Measurements from ENCODE around the gene MSH5.
A peak's percentile ranks its signal among the peaks of the same experiment; 100 is the strongest.

Gene MSH5

DNA sequence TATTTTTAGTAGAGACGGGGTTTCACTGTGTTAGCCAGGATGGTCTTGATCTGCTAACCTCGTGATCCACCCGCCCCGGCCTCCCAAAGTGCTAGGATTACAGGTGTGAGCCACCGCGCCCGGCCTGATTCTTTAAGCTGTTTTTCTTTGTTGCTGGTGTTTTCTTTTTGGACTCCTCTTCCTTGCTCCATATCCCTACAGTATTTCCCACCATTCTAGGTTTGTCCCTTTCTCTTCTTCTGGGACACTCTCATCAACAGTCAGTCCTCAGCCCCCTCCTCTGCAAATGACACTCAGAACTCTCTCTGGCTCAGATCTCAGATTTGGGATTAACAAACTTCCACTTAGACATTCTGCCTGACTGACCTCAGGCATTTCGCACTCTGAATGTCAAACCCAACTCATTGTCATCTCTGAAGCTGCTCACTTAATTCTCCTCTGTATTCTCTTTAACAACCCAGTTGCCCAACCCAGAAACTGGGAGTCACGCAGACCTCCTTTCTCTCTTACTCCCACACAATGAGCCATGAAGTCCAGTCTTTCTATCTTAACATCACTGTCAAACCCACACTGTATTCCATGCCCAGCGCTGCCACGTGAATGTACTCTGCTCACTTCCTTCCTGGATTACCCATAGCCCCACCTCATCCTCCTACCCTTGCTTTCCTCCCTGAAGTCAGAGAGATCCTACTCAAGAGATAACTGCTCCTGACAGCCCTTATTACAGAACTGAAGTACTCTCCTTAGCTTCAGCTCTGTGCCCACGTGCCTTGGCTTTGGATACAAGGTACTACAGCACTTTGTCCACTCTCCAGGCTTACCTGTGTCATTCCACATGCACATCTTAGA is 14.1 kb upstream of the MSH5 start:
- H3K9ac ChIP-seq (ENCODE audit: low read depth, low read length, poor library complexity, severe bottlenecking) = peak overlapping the region; percentile 63
- no peaks in the 10 kb centered on the region for H3K9me3 ChIP-seq (ENCODE audit: insufficient read depth, low read depth, low read length)
- no peak overlapping the region for H2AFZ ChIP-seq (ENCODE audit: low read length)
- no peaks in the 10 kb centered on the region for H3K27me3 ChIP-seq (ENCODE audit: insufficient read depth, low read length, poor library complexity, severe bottlenecking)
- H3K9me2 ChIP-seq (replicated peaks; ENCODE audit: low read depth, low read length) = no peaks in the 10 kb centered on the region
- H3K4me1 ChIP-seq (ENCODE audit: insufficient read depth, low read length, poor library complexity, severe bottlenecking) = peaks cover 33% of the 10 kb centered on the region
- H3K4me2 ChIP-seq (ENCODE audit: low read depth, low read length, poor library complexity, severe bottlenecking) = peak overlapping the region; percentile 58
- peaks cover 11% of the 10 kb centered on the region; the same call in 1 of the 2 replicates for H3K36me3 ChIP-seq (ENCODE audit: insufficient read depth, low read length)
- no peak for TF ChIP-seq CTCF (conservative IDR thresholded peaks at IDR 0.05; ENCODE audit: low read length)
- TF ChIP-seq EZH2phosphoT487 (IDR thresholded peaks at IDR 0.05; ENCODE audit: borderline replicate concordance) = no peak
- peaks cover 7% of the 10 kb centered on the region; the same call in 1 of the 2 replicates for H3F3A ChIP-seq (ENCODE audit: low read depth)
- H3K79me2 ChIP-seq (ENCODE audit: insufficient read depth, low read length) = peaks cover 37% of the 10 kb centered on the region
- peaks cover 16% of the 10 kb centered on the region for H4K20me1 ChIP-seq (ENCODE audit: insufficient read depth, low read length, poor library complexity, severe bottlenecking)
- H3K4me3 ChIP-seq (ENCODE audit: low read length, poor library complexity, severe bottlenecking) = peak overlapping the region; percentile 14

DNA sequence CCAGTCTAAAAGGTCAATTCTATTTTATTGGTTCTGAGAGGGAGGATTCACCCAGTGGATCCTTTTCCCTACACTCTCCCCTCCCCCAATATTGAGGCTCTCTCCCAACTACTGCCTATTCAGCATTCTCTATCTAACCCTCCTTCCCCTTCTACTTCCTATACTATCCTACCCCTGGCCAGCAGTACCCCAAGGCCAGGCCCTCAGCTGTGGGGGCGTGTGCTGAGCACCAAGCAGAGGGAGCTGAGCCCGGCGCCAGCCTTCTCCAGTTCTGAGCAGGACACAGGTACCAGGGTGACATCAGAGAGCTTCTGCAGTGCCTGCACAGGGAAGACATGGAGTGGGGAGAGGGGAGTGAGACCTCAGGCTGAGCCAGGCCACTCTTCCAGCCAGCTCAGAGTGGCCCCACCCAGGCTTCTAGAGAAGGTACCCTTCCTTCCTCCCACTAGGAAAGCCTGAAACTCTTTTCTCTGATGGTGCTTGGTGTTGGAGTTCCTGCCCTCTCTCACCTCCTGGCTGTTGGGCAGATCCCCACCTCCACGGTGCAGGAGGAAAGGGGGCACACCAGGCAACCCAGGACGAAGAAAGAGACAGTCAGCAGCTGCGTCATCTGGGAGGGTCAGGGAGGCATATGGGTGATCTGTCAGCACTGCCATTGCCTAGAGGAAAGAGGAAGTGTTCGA is 12.6 kb upstream of the MSH5 start:
- Histone ChIP-seq H3K4me1 (ENCODE audit: insufficient read depth, low read length, poor library complexity, severe bottlenecking) (peaks cover 47% of the 10 kb centered on the region), H3K27me3 (ENCODE audit: insufficient read depth, low read length, poor library complexity, severe bottlenecking) (no peaks in the 10 kb centered on the region), H3K9ac (ENCODE audit: low read depth, low read length, poor library complexity, severe bottlenecking) (peak overlapping the region; percentile 24), H3K9me2 (replicated peaks; ENCODE audit: low read depth, low read length) (no peaks in the 10 kb centered on the region), H3K4me2 (ENCODE audit: low read depth, low read length, poor library complexity, severe bottlenecking) (no peak overlapping the region), H3K79me2 (ENCODE audit: insufficient read depth, low read length) (peaks cover 48% of the 10 kb centered on the region), H3K36me3 (ENCODE audit: insufficient read depth, low read length) (peaks cover 23% of the 10 kb centered on the region), H3K4me3 (ENCODE audit: low read length, poor library complexity, severe bottlenecking) (no peak overlapping the region), H4K20me1 (ENCODE audit: insufficient read depth, low read length, poor library complexity, severe bottlenecking) (peaks cover 25% of the 10 kb centered on the region), H2AFZ (ENCODE audit: low read length) (no peak overlapping the region), H3F3A (ENCODE audit: low read depth) (peaks cover 14% of the 10 kb centered on the region; the same call in 1 of the 2 replicates), H3K9me3 (ENCODE audit: insufficient read depth, low read depth, low read length) (no peaks in the 10 kb centered on the region)
- no peak for TF ChIP-seq EZH2phosphoT487 (IDR thresholded peaks at IDR 0.05; ENCODE audit: borderline replicate concordance)
- TF ChIP-seq CTCF (conservative IDR thresholded peaks at IDR 0.05; ENCODE audit: low read length) = no peak

GRCh38 chr6:31727717-31728671 is 11.8 kb upstream of the MSH5 start:
- H3K9me3 ChIP-seq (ENCODE audit: insufficient read depth, low read depth, low read length) = no peaks in the 10 kb centered on the region
- peaks cover 27% of the 10 kb centered on the region for H4K20me1 ChIP-seq (ENCODE audit: insufficient read depth, low read length, poor library complexity, severe bottlenecking)
- H3K9ac ChIP-seq (ENCODE audit: low read depth, low read length, poor library complexity, severe bottlenecking) = peak overlapping the region; percentile 89
- H3K79me2 ChIP-seq (ENCODE audit: insufficient read depth, low read length) = peaks cover 56% of the 10 kb centered on the region
- H3K4me2 ChIP-seq (ENCODE audit: low read depth, low read length, poor library complexity, severe bottlenecking) = peak overlapping the region; percentile 85
- no peak overlapping the region for H2AFZ ChIP-seq (ENCODE audit: low read length)
- H3K9me2 ChIP-seq (replicated peaks; ENCODE audit: low read depth, low read length) = no peaks in the 10 kb centered on the region
- peaks cover 15% of the 10 kb centered on the region; the same call in 1 of the 2 replicates for H3F3A ChIP-seq (ENCODE audit: low read depth)
- peaks cover 52% of the 10 kb centered on the region for H3K4me1 ChIP-seq (ENCODE audit: insufficient read depth, low read length, poor library complexity, severe bottlenecking)
- peak overlapping the region; percentile 94 for H3K4me3 ChIP-seq (ENCODE audit: low read length, poor library complexity, severe bottlenecking)
- H3K27me3 ChIP-seq (ENCODE audit: insufficient read depth, low read length, poor library complexity, severe bottlenecking) = no peaks in the 10 kb centered on the region
- no peak for TF ChIP-seq CTCF (conservative IDR thresholded peaks at IDR 0.05; ENCODE audit: low read length)
- TF ChIP-seq EZH2phosphoT487 (IDR thresholded peaks at IDR 0.05; ENCODE audit: borderline replicate concordance) = no peak
- H3K36me3 ChIP-seq (ENCODE audit: insufficient read depth, low read length) = peaks cover 29% of the 10 kb centered on the region

Measured in Loucy (cell line).